H54 (cell line): ENCODE results near the gene ATP11C.

Experiments
- DNase-seq: peaks from one replicate; pipeline ENCODE4 v3.0.0; 2011; ENCODE audit warnings: low spot score, mixed read lengths; ENCODE audit not compliant: insufficient read length
- FAIRE-seq: peaks from 3 replicates; lab custom pipeline; 2011; peaks lifted over from hg19 to GRCh38; lab: Jason Lieb, UNC
- POLR2A ChIP-seq: IDR thresholded peaks from 2 replicates; pipeline ENCODE4 v1.6.1; 2011; ENCODE audit warnings: low read depth, mild to moderate bottlenecking, low read length

ATP11C gene

DNA sequence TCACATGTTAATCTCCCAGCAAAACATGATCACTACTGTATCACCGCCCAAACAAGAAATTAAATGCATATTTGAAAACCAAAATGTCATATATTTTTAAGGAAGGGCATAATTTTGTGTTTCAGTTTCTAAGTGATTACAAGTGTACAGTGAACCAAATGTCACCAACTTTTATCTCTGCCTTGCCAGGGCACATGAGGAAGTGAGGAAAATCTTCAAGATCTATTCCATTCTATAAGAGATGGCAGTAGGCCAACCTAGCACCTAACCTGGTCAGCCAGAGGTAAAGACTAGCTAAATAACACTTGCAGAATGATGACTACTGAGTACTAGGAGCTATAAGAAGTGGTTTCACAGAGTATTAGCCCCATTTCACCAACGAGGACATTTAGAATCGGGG, 107.2 kb downstream of the ATP11C start:
- no peak for TF ChIP-seq POLR2A
- FAIRE-seq (no peak), DNase-seq (no peak)

DNA sequence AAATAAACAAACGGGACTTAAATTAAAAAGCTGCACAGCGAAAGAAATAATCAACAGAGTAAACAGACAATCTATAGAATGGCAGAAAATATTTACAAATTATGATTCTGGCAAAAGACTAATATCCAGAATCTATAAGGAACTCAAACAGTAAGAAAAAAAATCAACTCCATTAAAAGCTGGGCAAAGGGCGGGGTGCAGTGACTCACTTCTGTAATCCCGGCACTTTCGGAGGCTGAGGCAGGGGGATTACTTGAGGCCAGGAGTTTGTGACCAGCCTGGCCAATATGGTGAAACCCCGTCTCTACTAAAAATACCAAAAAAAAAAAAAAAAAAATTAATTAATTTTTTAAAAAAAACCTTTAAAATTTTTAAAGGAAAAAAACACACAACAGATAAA, 109.0 kb downstream of the ATP11C start:
- FAIRE-seq, result no peak
- TF ChIP-seq POLR2A, result no peak

DNA sequence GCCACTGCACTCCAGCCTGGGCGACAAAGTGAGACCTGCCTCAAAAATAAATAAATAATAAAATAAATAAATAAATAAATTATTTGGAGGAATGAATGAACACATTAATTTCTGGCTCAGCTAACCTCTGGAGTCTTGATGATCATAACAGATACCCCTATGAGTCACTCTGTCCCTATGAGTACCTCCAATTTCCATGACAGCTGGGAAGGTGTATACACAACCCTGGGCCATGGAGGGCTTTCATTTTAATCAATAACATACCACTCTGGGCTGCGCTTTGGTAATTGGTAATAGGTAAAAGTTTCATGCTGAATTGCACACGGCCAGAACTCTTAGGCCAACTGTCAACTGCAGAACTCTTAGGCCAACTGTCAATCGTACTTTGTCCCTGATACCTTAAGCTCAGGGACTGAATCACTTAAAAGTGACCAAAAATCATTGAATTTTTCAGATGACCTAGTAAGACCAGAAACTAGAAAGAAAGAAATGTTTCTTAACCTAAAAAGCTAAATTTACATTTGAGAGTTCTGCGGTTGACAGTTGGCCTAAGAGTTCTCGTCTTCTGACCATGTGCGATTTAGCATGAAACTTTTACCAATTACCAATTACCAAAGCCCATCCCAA, 112.4 kb downstream of the ATP11C start:
- no peak for TF ChIP-seq POLR2A
- no peak for DNase-seq
- no peak for FAIRE-seq

More for the DNA sequence above, 109.0 kb downstream of the ATP11C start:
- no peak for DNase-seq

DNA sequence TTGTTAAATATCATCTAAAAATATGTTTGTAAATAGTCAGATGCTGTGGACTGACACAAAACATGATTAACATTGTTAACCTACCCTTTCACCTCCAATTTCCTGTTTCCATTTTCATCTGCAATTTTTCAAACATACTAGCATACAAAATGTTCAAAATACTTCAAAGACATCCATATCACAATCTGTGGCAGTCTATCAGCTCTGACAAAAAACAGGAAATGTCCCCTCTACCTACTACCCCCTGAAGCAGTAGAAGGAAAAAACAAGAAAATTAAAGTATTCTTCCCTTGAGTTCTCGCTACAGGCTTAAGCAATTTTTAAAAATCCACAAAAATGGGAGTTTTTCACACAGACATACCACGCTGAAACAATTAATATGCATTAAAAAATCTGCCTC, 116.6 kb downstream of the ATP11C start:
- DNase-seq, result no peak
- no peak for TF ChIP-seq POLR2A
- FAIRE-seq, result no peak

DNA sequence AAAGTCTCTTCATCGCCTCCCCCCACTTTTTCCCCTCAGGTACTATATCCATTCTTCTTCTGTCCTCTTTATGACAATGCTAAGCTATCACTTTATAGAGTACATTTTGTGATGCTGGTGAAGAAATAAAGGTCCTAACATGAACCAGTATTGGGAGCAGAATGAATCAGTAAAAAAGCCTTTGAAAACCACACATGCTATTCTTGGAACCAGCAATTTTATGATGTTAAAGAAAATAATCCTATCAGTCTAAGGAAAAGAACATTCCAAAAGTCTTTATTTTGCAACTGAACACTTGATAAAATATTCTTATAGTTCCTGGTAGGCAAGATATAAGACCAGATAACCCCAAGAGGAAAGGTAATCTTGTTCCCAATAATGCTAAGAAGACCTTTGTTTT, 117.1 kb downstream of the ATP11C start:
- FAIRE-seq (no peak), DNase-seq (no peak)
- TF ChIP-seq POLR2A, result no peak

DNA sequence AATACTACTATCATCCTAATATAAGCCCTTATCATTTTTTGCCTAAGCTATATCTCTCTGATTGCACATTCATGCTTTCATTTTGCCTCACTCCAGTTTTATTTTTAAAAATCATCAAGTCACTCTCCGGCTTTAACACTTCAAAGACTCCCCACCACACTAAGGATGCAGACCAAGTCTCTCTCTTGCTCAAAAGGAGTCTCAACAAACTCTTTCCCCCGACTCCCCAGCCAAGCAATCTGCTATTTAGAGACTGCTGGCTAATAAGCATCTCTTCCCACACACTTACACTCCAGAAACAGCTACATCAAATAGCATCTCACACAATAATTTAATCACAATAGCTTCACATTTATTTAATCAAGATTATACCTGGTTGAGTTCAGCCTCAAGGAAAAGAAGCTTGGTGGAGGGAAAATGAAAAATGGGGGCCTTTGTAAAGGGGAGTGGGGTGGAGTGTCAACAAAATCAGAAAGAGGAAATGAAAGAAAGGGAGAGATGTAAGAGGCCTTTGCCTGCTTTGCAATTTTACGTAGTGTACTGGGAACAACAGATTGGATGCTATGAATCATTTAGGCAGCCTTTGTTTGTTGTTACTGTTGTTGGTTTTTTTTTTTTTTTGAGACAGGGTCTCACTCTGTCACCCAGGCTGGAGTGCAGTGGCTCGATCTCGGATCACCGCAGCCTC, 120.8 kb downstream of the ATP11C start:
- TF ChIP-seq POLR2A, result no peak
- DNase-seq (no peak), FAIRE-seq (no peak)

DNA sequence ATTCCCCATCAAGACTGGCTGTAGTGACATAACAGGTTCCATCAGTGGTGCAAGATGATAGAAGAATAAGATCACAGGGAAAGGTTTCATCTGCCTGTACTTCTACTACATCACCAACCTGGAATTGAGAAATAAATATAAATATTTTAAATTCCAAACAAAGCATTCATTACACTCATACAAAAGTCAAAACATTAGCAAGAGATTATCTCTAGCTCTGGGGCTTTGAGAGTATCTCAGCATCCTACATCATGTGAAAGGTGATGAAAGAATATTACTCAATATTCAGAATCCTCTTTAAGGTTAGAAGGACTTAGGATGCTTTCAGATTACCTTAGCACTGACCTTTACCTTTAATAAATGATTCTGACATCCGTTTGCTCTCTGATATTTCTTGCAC, 128.4 kb downstream of the ATP11C start:
- no peak for FAIRE-seq
- no peak for TF ChIP-seq POLR2A
- no peak for DNase-seq

DNA sequence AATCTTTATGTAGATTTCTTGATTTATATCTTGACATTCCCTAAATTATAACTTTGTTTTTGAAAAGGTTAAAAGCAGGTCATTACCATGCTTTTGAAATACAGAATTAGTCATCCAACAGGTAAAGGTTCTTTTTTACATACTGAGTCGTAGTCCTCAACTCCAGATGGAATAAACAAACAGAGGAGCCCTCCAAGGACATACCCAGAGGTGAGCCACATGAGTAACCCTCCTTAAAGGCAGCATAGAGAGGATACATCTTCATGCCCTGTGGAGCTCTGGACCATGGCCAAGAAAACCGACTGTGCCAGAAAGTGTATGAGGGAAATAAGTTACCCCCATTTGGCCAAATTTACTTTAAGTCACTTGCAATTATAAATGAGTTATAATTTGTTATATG, 129.6 kb downstream of the ATP11C start:
- no peak for FAIRE-seq
- no peak for TF ChIP-seq POLR2A
- DNase-seq, result no peak

DNA sequence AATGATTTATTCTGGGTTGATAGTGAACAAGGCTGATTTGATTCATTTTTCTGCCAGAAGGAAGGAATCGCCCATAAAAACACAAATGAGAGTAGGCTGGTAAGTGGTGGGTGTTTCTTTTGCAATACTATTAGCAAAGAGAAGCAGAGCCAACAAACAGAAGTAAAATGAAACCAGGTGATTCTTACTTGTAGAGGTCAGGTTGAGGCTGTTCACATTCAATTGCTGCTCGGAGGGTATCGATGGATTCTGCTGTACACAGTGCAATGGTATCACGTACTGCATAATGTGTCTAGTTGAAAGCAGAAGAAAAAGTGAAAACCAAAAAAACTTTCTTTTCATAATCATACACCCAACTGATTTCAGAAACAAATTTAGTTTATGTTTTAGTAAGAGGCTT, 130.8 kb downstream of the ATP11C start:
- no peak for TF ChIP-seq POLR2A
- FAIRE-seq, result no peak

DNA sequence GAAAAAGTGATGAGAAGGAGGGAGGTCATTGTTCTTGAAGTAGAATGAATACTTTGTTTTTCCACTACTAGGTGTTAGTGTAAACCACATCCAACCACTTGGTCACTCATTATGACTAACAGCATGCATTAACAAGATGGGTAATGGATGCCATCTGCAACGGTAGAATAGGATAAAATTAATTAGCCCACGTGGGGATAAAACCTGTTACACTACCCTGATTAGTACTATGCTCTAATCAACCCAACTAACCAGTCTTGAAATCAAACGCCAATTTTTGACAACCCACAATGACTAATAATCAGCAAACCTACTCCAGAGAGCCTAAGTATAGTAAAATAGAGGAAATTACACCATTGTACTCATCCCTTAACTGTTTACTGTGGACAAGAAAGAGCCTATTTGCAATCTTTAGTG, 131.4 kb downstream of the ATP11C start:
- no peak for FAIRE-seq
- TF ChIP-seq POLR2A, result no peak
- DNase-seq, result no peak

More for the DNA sequence above, 130.8 kb downstream of the ATP11C start:
- DNase-seq, result no peak

DNA sequence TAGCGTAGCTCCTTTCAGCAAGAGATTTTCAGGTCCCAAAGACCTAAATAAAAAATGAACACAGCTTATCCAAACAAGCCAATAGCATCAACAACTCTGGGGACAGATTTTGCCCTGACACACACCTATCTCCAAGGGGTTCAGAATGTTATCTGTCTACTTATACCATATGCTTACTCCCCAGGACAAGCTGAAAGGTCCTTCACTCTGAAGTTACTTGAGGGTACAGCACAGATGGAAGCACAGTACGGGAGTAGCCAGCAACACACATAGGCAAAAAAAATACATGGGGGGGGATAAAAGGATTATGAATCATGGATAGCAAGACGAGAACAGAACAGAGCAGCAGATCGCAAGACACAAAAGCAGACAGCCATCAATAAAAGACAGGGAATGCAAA, 134.2 kb downstream of the ATP11C start:
- DNase-seq (no peak), FAIRE-seq (no peak)
- no peak for TF ChIP-seq POLR2A

DNA sequence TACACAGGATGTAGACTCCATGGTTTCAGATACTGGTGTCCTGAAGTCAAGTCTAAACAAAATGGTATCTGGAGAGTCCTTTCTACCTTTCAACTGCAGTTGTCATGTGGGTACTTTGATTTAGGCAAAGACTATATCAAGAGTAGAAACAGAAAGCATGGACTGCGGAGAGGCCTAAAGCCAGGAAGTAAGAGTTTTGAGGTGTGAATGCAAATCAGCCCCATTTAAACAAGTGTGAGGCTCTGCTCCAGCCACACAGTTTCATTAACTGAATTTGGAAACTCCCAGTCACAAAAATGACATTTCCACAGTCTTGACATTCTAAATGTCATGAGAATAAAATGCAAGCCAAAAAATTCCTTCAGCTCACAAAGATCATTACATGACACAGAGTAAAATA, 137.7 kb downstream of the ATP11C start:
- FAIRE-seq (no peak), DNase-seq (no peak)
- no peak for TF ChIP-seq POLR2A

DNA sequence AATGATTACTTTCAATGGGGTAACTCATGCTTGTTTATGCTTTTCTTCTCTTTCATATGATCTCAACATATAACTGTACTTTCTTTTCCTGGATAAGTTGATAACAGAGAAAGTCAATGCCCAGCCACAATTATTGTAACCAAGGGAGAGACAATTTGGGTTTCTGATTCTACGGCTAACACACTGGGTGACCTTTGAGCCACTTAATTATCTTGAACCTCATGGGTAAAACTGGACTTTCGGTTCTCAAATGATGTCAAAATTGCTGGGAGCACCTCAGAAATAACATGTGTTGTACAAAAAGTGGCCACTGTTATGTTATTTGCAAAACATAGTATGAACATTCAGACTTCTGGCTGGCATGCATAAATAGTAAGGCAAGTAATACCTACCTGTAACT, 145.3 kb downstream of the ATP11C start:
- DNase-seq, result no peak
- FAIRE-seq, result no peak
- TF ChIP-seq POLR2A, result no peak

DNA sequence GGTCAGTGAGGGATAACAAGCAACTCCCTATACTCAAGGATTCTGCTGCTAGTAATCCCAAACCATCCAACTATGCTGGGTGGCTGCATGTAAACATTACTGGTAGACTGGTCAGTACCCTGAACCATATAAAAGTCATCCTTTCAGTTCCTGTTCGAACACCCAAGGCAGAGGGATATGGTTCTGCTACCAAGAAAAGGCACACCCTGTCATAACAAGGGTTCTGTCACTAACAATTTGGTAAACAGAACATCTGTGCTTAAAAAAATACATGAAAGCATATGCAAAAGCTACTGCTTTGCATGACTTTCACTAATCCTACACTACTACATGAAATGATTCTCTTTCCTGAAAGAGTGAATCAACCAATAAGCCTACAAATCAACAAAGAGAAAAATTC, 148.0 kb downstream of the ATP11C start:
- FAIRE-seq (no peak), DNase-seq (no peak)
- no peak for TF ChIP-seq POLR2A

DNA sequence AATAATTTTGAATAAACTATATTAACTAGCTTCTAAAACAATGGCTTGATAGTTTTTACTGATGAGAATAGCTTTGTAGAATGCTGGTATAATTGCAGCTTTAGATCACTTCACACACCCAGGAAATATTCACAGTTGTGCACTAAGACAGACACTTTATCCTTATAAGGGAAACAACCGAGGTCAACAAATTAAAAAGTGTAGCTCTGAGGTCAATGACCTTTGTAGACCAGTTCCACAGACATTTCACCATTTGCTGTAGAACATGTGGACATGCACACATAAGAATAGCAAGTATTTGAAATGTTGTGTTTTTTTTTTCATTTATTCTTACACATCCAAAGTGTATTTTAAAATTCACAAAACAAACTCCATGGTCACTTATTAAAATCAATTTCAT, 148.9 kb downstream of the ATP11C start:
- FAIRE-seq, result no peak
- no peak for DNase-seq
- TF ChIP-seq POLR2A, result no peak
